Measurements from ENCODE around the gene RCC1.

DNA sequence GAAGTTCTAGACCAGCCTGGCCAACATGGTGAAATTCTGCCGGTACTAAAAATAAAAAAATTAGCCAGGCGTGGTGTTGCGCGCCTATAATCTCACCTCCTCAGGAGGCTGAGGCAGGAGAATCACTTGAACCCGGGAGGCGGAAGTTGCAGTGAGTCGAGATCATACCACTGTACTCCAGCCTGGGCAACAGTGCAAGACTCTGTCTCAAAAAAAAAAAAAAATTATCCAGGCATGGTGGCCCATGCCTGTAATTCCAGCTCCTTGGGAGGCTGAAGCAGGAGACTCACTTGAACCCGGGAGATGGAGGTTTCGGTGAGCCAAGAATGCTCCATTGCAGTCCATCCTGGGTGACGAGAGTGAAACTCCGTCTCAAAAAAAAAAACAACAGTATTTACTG is 67.7 kb downstream of the RCC1 start:
- TF ChIP-seq, protein P1, sequence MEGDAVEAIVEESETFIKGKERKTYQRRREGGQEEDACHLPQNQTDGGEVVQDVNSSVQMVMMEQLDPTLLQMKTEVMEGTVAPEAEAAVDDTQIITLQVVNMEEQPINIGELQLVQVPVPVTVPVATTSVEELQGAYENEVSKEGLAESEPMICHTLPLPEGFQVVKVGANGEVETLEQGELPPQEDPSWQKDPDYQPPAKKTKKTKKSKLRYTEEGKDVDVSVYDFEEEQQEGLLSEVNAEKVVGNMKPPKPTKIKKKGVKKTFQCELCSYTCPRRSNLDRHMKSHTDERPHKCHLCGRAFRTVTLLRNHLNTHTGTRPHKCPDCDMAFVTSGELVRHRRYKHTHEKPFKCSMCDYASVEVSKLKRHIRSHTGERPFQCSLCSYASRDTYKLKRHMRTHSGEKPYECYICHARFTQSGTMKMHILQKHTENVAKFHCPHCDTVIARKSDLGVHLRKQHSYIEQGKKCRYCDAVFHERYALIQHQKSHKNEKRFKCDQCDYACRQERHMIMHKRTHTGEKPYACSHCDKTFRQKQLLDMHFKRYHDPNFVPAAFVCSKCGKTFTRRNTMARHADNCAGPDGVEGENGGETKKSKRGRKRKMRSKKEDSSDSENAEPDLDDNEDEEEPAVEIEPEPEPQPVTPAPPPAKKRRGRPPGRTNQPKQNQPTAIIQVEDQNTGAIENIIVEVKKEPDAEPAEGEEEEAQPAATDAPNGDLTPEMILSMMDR (IDR thresholded peaks at IDR 0.05; ENCODE audit: low read depth, low read length, missing input control), result no peak
- TF ChIP-seq, protein P2, sequence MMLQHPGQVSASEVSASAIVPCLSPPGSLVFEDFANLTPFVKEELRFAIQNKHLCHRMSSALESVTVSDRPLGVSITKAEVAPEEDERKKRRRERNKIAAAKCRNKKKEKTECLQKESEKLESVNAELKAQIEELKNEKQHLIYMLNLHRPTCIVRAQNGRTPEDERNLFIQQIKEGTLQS (IDR thresholded peaks at IDR 0.05), result no peak
- TF ChIP-seq, protein P3, sequence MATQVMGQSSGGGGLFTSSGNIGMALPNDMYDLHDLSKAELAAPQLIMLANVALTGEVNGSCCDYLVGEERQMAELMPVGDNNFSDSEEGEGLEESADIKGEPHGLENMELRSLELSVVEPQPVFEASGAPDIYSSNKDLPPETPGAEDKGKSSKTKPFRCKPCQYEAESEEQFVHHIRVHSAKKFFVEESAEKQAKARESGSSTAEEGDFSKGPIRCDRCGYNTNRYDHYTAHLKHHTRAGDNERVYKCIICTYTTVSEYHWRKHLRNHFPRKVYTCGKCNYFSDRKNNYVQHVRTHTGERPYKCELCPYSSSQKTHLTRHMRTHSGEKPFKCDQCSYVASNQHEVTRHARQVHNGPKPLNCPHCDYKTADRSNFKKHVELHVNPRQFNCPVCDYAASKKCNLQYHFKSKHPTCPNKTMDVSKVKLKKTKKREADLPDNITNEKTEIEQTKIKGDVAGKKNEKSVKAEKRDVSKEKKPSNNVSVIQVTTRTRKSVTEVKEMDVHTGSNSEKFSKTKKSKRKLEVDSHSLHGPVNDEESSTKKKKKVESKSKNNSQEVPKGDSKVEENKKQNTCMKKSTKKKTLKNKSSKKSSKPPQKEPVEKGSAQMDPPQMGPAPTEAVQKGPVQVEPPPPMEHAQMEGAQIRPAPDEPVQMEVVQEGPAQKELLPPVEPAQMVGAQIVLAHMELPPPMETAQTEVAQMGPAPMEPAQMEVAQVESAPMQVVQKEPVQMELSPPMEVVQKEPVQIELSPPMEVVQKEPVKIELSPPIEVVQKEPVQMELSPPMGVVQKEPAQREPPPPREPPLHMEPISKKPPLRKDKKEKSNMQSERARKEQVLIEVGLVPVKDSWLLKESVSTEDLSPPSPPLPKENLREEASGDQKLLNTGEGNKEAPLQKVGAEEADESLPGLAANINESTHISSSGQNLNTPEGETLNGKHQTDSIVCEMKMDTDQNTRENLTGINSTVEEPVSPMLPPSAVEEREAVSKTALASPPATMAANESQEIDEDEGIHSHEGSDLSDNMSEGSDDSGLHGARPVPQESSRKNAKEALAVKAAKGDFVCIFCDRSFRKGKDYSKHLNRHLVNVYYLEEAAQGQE (IDR thresholded peaks at IDR 0.05), result no peak
- TF ChIP-seq RXRA (IDR thresholded peaks at IDR 0.05) (no peak), JUND (IDR thresholded peaks at IDR 0.05) (no peak), RAD21 (IDR thresholded peaks at IDR 0.05) (no peak), TAF1 (conservative IDR thresholded peaks at IDR 0.05) (no peak), MAX (IDR thresholded peaks at IDR 0.05) (no peak), NR2F2 (IDR thresholded peaks at IDR 0.05) (no peak)

All from liver (tissue), 3 donors.